A673 (cell line): ENCODE data around the gene EHD1. TPM values are rescaled to one million over a fixed set of nuclear protein-coding genes. Genes with fewer than 3 reads are reported as not detected.

Experiments used
- BruUV-seq: library from RNA; stranded (reverse); fragments of 400-500 nt; replicated peaks from 2 replicates; lab custom pipeline; 2021; lab: Mats Ljungman, UMichigan
- CTCF ChIA-PET: fragments of 300-600 bp; sonication (Branson Sonifier 250); formaldehyde crosslinking; loops from one replicate; lab custom pipeline; 2022; ENCODE audit warnings: antibody characterized with exemption; lab: Charles Lee
- POLR2A ChIA-PET: fragments of 300-600 bp; sonication (Branson Sonifier 250); formaldehyde crosslinking; loops from one replicate; lab custom pipeline; 2022; ENCODE audit warnings: antibody characterized with exemption; ENCODE audit not compliant: low non-redundant PET; lab: Charles Lee
- DNase-seq: peaks from one replicate; pipeline ENCODE4 v3.0.0-alpha.2; 2015; ENCODE audit warnings: low spot score
- H3K27ac ChIP-seq: fragments of 200-600 bp; sonication (generic); 2 replicates; pipeline ENCODE4 v1.5.1; 2016; ENCODE audit warnings: mixed run types, low read depth, mild to moderate bottlenecking, mixed read lengths, antibody characterized with exemption, low read length; ENCODE audit not compliant: poor library complexity, severe bottlenecking
- H3K27me3 ChIP-seq: fragments of 200-600 bp; sonication (generic); replicated peaks from 2 replicates; pipeline ENCODE4 v1.6.1; 2017; ENCODE audit warnings: mixed run types, low read depth, mild to moderate bottlenecking, mixed read lengths, antibody characterized with exemption, low read length; ENCODE audit not compliant: insufficient read depth, poor library complexity
- H3K36me3 ChIP-seq: fragments of 200-600 bp; sonication (generic); 2 replicates; pipeline ENCODE4 v1.6.1; 2016; ENCODE audit warnings: mixed run types, mild to moderate bottlenecking, mixed read lengths, antibody characterized with exemption, low read length; ENCODE audit not compliant: insufficient read depth, poor library complexity, severe bottlenecking
- H3K4me1 ChIP-seq: fragments of 200-600 bp; sonication (generic); 2 replicates; pipeline ENCODE4 v1.6.1; 2017; ENCODE audit warnings: mixed run types, mild to moderate bottlenecking, mixed read lengths, antibody characterized with exemption, low read length; ENCODE audit not compliant: insufficient read depth, poor library complexity, severe bottlenecking
- H3K4me3 ChIP-seq: fragments of 200-600 bp; sonication (generic); 2 replicates; pipeline ENCODE4 v1.5.1; 2016; ENCODE audit warnings: low read depth, mixed run types, mild to moderate bottlenecking, mixed read lengths, low read length; ENCODE audit not compliant: poor library complexity, severe bottlenecking
- H3K9me3 ChIP-seq: fragments of 200-600 bp; sonication (generic); 2 replicates; pipeline ENCODE4 v1.6.1; 2016; ENCODE audit warnings: mixed run types, low read depth, mild to moderate bottlenecking, mixed read lengths, antibody characterized with exemption, low read length; ENCODE audit not compliant: poor library complexity, severe bottlenecking
- EZH2 ChIP-seq: fragments of 200-600 bp; sonication (generic); IDR thresholded peaks from 2 replicates; pipeline ENCODE4 v1.6.1; 2017; ENCODE audit warnings: borderline replicate concordance, low read depth, mild to moderate bottlenecking, mixed read lengths, antibody characterized with exemption, low read length; ENCODE audit not compliant: poor library complexity, severe bottlenecking
- intact Hi-C: fragments of 100-400 bp; cut with micrococcal nuclease; formaldehyde crosslinking; loops from one replicate; pipeline ENCODE4 v1.10.0; 2022; ENCODE audit not compliant: unreplicated experiment
- total RNA-seq: library from RNA; stranded (reverse); gene quantifications from 2 replicates; pipeline ENCODE4 v1.2.3, GENCODE V29; 2021
- TF ChIP-seq, protein P1 (sequence below): fragments of 300-800, 200-600 bp; sonication (generic); conservative IDR thresholded peaks from 2 replicates; pipeline ENCODE4 v1.5.1; 2017; ENCODE audit warnings: low read depth, mild to moderate bottlenecking, antibody characterized with exemption, low read length, moderate library complexity, mixed read lengths

Gene EHD1
- total RNA-seq, 1 experiment from 2014 or later = 63.1 TPM

DNA sequence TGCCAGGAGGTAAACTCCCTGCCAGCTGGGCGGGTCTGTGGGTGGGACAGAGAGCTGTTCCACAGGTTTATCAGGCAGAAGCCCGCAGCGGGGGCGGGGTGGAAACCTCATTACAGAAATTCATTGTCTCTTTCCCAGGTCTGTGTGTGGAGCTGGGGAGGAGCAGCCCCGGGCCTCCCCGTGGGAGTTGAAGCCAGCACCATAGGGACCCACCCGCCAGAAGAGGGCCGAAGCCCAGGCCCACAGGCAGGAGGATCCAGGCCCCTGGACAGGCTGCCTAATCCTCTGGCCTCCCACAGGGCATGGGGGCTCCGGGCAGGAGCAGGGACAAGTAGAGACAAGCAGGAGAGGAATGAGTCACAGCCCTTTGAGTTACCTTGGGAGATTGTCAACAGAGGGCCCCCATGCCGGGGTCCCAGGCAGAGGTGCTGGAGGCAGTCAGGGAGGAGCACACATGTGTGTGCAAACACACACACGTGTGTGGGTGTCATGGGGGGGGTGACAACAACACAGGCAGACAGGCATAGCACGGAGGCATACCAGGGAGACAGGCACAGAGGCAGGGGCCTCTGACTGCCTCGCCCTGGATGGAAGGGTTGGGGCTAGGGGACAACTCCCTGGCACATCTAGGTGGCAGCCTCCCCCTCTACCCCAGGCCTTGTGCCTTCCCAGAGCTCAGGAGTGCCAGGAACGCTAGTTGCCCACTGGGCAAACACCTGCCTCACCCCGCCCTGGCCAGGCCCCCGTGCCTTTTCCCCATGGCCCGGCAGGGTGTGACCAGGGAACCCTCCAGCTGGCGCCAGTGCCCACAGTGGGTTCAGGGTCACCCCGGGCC lies 35.4 kb downstream of the EHD1 start:
- no peak overlapping the region for H3K27ac ChIP-seq
- TF ChIP-seq, protein P1, sequence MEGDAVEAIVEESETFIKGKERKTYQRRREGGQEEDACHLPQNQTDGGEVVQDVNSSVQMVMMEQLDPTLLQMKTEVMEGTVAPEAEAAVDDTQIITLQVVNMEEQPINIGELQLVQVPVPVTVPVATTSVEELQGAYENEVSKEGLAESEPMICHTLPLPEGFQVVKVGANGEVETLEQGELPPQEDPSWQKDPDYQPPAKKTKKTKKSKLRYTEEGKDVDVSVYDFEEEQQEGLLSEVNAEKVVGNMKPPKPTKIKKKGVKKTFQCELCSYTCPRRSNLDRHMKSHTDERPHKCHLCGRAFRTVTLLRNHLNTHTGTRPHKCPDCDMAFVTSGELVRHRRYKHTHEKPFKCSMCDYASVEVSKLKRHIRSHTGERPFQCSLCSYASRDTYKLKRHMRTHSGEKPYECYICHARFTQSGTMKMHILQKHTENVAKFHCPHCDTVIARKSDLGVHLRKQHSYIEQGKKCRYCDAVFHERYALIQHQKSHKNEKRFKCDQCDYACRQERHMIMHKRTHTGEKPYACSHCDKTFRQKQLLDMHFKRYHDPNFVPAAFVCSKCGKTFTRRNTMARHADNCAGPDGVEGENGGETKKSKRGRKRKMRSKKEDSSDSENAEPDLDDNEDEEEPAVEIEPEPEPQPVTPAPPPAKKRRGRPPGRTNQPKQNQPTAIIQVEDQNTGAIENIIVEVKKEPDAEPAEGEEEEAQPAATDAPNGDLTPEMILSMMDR = no peak
- peak overlapping the region; percentile 67 for H3K4me3 ChIP-seq
- H3K36me3 ChIP-seq = no peaks in the 10 kb centered on the region
- CTCF ChIA-PET = no interaction called here
- intact Hi-C loops = loop anchor here (10.0 kb wide), 2 partner anchors 412 to 472 kb away; partner anchors contain the start of gene CDC42EP2
- POLR2A ChIA-PET = no interaction called here
- no peaks in the 10 kb centered on the region for H3K27me3 ChIP-seq
- BruUV-seq = no TSS peak
- DNase-seq = no peak
- H3K4me1 ChIP-seq = peaks cover 13% of the 10 kb centered on the region
- no peaks in the 10 kb centered on the region for H3K9me3 ChIP-seq

DNA sequence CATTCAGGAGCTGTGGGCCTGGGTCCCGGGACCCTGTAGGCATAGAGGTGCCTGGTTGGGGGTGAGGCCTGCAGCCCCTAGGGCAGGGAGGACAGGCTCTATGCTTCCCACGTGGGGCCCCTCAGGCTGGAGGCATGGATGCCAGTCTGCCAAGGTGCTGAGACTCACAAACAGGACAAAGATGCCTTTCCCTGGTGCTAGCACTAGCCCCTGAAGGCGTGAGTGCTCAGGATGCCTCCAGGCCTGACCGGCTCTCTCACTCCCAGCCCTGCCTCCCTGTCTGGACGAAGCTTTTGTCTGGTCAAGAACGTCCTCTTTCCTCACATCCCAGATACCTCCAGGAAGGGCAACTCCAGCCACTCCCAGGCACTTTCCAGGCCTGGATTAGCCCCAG lies 36.1 kb downstream of the EHD1 start:
- no peak for DNase-seq
- H3K27me3 ChIP-seq = no peaks in the 10 kb centered on the region
- intact Hi-C loops = loop anchor here (10.0 kb wide), 2 partner anchors 412 to 472 kb away; partner anchors contain the start of gene CDC42EP2
- H3K27ac ChIP-seq = no peak overlapping the region
- no peak for TF ChIP-seq EZH2
- TF ChIP-seq, protein P1 = no peak
- POLR2A ChIA-PET = no interaction called here
- H3K36me3 ChIP-seq = no peaks in the 10 kb centered on the region
- no peaks in the 10 kb centered on the region for H3K9me3 ChIP-seq
- H3K4me1 ChIP-seq = peaks cover 13% of the 10 kb centered on the region
- no peak overlapping the region for H3K4me3 ChIP-seq
- BruUV-seq = no TSS peak
- CTCF ChIA-PET = interaction anchor here (0.6 kb wide), 1 partner anchor 31 kb away, joined by 3 read pairs; no protein-coding TSS in a partner anchor

DNA sequence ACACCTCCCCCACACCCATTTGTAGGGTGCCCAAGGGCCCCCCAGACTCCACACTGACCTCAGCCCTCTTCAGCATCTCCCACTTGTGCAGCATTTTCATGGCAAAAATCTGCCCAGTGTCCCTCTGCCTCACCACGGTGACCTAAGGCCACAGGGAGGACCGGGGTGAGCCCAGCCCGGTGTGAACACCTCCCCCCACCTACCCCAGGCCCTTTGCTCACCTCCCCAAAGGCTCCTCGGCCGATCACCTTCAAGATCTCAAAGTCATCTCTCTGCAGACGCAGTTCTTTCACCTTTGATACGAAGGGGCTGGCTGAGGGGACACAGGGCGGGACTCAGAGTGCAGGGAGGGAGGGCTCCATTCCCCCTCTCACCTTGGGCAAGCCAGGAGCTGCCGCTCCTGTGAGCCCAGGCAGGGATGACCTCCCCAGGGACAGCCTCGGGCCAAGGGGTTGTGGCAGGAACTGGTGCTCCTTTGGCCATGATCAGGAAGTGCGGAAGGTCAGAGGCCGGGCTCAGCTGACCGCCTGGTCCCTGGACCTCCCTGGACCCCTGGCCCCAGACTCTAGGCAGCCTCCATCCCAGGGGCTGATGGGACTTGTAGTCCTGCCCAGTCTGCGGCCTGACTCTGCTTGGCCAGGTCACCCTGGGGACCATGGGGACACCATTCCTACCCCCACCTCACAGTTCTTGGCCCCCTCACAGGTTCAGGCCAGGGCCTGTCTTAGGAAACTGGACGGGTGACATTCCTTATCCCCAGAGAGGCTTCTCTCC lies 36.6 kb downstream of the EHD1 start:
- no peak overlapping the region for H3K4me3 ChIP-seq
- H3K4me1 ChIP-seq = peaks cover 13% of the 10 kb centered on the region
- ChIA-PET CTCF (interaction anchor here (0.6 to 0.7 kb wide), 2 partner anchors 30 to 32 kb away, joined by 3 to 4 read pairs; no protein-coding TSS in a partner anchor), POLR2A (no interaction called here)
- BruUV-seq = no TSS peak
- H3K36me3 ChIP-seq = no peaks in the 10 kb centered on the region
- H3K27me3 ChIP-seq = no peaks in the 10 kb centered on the region
- intact Hi-C loops = loop anchor here (10.0 kb wide), 2 partner anchors 413 to 473 kb away; partner anchors contain the start of gene CDC42EP2
- TF ChIP-seq, protein P1 = no peak
- no peak for TF ChIP-seq EZH2
- no peak overlapping the region for H3K27ac ChIP-seq
- DNase-seq = no peak
- H3K9me3 ChIP-seq = no peaks in the 10 kb centered on the region
